ENCODE data around the gene FMN1. TPM values are rescaled to one million over a fixed set of nuclear protein-coding genes. Genes with fewer than 3 reads are reported as not detected.
A peak's percentile ranks its signal among the peaks of the same experiment; 100 is the strongest.

FMN1 gene
- total RNA-seq, 1 donor from 2014 or later = 4.0 TPM

DNA sequence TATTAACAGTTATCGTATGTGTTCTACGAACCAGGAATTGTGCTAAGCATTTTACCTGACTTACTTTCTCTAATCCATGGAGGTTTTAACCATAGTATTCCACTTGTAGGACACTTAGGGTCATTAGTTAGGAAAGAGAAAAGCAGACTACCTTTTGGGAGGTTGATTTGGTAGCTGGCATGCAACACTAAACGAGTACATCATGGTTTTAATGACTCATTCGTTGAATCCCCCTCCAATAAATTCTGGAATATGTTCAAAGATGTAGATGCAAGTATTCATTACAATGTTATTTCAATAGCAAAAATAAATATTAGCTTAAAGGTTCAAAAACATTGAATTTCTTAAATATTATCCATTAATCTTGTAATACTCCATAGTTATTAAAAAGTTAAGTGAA lies 162.5 kb downstream of the FMN1 start:
- H3K4me1 Mint-ChIP-seq (ENCODE audit: low read depth) = peaks cover 48% of the 10 kb centered on the region
- H3K27ac Mint-ChIP-seq (ENCODE audit: unreplicated experiment) = no peak overlapping the region
- no peak overlapping the region for H3K4me3 Mint-ChIP-seq (ENCODE audit: unreplicated experiment)
- DNase-seq (ENCODE audit: low spot score) = no peak
- peaks cover 6% of the 10 kb centered on the region for H3K9me3 Mint-ChIP-seq (ENCODE audit: low read depth)
- H3K27me3 Mint-ChIP-seq (ENCODE audit: low read depth) = no peaks in the 10 kb centered on the region
- TF ChIP-seq, protein P1, sequence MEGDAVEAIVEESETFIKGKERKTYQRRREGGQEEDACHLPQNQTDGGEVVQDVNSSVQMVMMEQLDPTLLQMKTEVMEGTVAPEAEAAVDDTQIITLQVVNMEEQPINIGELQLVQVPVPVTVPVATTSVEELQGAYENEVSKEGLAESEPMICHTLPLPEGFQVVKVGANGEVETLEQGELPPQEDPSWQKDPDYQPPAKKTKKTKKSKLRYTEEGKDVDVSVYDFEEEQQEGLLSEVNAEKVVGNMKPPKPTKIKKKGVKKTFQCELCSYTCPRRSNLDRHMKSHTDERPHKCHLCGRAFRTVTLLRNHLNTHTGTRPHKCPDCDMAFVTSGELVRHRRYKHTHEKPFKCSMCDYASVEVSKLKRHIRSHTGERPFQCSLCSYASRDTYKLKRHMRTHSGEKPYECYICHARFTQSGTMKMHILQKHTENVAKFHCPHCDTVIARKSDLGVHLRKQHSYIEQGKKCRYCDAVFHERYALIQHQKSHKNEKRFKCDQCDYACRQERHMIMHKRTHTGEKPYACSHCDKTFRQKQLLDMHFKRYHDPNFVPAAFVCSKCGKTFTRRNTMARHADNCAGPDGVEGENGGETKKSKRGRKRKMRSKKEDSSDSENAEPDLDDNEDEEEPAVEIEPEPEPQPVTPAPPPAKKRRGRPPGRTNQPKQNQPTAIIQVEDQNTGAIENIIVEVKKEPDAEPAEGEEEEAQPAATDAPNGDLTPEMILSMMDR (IDR thresholded peaks at IDR 0.05) = no peak
- H3K36me3 Mint-ChIP-seq (ENCODE audit: low read depth) = no peaks in the 10 kb centered on the region

DNA sequence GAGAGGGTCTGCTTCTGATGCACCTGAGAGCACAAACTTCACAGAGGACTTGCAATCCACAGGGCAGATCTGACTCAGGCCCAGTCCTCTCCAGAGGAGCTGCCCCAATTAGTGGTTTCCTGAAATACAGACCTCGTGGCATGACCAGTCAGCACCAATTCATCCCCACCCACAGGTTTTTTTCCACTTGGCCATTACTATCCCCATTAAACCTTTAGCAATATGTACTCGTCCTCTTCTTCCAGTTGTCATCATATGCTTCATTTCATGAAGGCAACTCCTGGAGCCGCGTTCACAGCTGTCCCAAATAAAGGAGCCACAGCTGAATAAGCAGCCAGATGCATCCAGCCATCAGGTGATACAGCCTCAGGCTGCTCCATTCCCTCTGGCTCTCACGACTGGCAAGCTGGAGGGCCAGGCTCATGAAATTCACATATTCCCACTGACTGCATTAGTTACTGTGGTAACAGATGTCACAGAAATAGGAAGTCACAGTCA lies 163.1 kb downstream of the FMN1 start:
- Mint-ChIP-seq H3K4me3 (ENCODE audit: unreplicated experiment) (no peak overlapping the region), H3K27me3 (ENCODE audit: low read depth) (no peaks in the 10 kb centered on the region), H3K4me1 (ENCODE audit: low read depth) (peaks cover 54% of the 10 kb centered on the region), H3K27ac (ENCODE audit: unreplicated experiment) (peak overlapping the region; percentile 69), H3K36me3 (ENCODE audit: low read depth) (no peaks in the 10 kb centered on the region), H3K9me3 (ENCODE audit: low read depth) (peaks cover 6% of the 10 kb centered on the region)
- TF ChIP-seq, protein P1 (IDR thresholded peaks at IDR 0.05) = no peak
- no peak for DNase-seq (ENCODE audit: low spot score)

DNA sequence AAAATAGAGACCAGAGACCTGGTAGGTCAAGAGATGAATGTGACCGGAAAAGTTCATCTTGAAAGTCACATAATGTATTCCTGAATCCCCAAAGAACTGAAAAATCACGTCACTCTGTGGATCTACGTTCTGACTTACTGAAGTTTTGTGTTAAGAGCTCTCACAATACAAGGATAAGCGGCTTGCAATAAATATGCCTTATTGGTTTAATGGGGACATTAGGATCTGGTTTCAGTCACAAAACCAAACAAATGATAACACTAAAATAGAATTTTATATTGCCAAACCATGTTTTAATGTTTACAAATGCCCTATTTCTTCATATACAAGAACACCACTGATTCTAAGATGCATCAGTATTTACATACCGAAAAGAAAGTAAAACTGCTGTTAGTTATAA lies 164.2 kb downstream of the FMN1 start:
- no peaks in the 10 kb centered on the region for H3K27me3 Mint-ChIP-seq (ENCODE audit: low read depth)
- no peaks in the 10 kb centered on the region for H3K36me3 Mint-ChIP-seq (ENCODE audit: low read depth)
- no peak overlapping the region for H3K27ac Mint-ChIP-seq (ENCODE audit: unreplicated experiment)
- DNase-seq (ENCODE audit: low spot score) = no peak
- peaks cover 65% of the 10 kb centered on the region for H3K4me1 Mint-ChIP-seq (ENCODE audit: low read depth)
- H3K4me3 Mint-ChIP-seq (ENCODE audit: unreplicated experiment) = no peak overlapping the region
- TF ChIP-seq, protein P1 (IDR thresholded peaks at IDR 0.05) = no peak
- peaks cover 6% of the 10 kb centered on the region for H3K9me3 Mint-ChIP-seq (ENCODE audit: low read depth)

DNA sequence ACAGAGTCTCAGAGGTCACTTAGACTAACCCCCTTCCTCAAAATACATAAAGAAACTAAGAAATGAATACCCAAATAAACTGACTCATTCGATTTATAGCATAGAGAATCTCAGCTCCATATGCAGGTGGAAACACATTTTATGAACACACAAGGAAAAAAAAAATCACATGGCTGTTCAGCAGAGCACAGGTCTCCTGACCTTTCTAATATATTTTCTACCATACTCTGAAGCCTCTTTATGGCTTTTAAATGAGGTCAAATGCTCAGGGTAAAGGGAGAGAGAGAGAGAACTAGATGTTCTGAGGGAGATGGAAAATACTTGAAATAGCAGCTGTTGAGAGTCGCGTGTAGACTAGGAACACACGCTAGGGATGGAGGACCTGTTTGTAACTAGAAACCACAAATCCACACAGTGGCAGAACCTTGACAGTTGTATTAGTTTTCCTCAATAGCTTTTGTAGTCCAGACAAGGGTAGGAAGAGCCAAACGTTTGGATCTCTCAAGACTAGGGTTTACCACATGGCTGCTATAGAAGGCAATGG lies 165.3 kb downstream of the FMN1 start:
- H3K36me3 Mint-ChIP-seq (ENCODE audit: low read depth) = no peaks in the 10 kb centered on the region
- TF ChIP-seq, protein P1 (IDR thresholded peaks at IDR 0.05) = no peak
- H3K27ac Mint-ChIP-seq (ENCODE audit: unreplicated experiment) = peak overlapping the region; percentile 80
- peaks cover 68% of the 10 kb centered on the region for H3K4me1 Mint-ChIP-seq (ENCODE audit: low read depth)
- peaks cover 6% of the 10 kb centered on the region for H3K9me3 Mint-ChIP-seq (ENCODE audit: low read depth)
- no peak overlapping the region for H3K4me3 Mint-ChIP-seq (ENCODE audit: unreplicated experiment)
- H3K27me3 Mint-ChIP-seq (ENCODE audit: low read depth) = no peaks in the 10 kb centered on the region
- DNase-seq (ENCODE audit: low spot score) = no peak

DNA sequence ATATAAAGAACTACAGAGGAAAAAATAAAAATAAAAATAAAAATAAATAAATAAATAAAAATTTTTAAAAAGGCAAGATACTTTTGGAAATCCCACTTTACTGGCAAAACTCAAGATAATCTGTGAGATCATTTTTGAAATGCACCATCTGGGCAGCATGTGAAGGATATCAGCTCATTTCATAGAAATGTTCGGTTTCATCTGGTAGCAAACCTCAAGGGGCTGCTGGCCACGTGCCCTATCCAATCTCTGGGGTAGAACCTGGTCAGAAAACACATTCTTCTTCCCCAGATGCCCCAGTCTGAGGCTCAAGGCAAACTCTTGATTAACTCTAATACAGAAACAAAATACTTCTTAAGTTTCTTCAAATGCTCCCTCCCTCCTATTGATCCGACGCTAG lies 166.0 kb downstream of the FMN1 start:
- no peaks in the 10 kb centered on the region for H3K36me3 Mint-ChIP-seq (ENCODE audit: low read depth)
- H3K27ac Mint-ChIP-seq (ENCODE audit: unreplicated experiment) = peak overlapping the region; percentile 80
- TF ChIP-seq, protein P1 (IDR thresholded peaks at IDR 0.05) = no peak
- peaks cover 73% of the 10 kb centered on the region for H3K4me1 Mint-ChIP-seq (ENCODE audit: low read depth)
- no peak for DNase-seq (ENCODE audit: low spot score)
- H3K9me3 Mint-ChIP-seq (ENCODE audit: low read depth) = peaks cover 4% of the 10 kb centered on the region
- no peaks in the 10 kb centered on the region for H3K27me3 Mint-ChIP-seq (ENCODE audit: low read depth)
- H3K4me3 Mint-ChIP-seq (ENCODE audit: unreplicated experiment) = no peak overlapping the region

Measured in chondrocyte (in vitro differentiated cells).